Left ventricle myocardium inferior (tissue), 1 donor: ENCODE measurements around the gene ZNF630. TPM values are rescaled to one million over a fixed set of nuclear protein-coding genes. Genes with fewer than 3 reads are reported as not detected.
"Not testable (repeated sequence)": the region's sequence is repeated elsewhere in the genome, so short reads cannot be mapped to it uniquely, and the experiment has no call there.

Source experiments
- DNase-seq: peaks from one replicate; pipeline ENCODE4 v3.0.0-alpha.2; 2020
- H3K27ac ChIP-seq: fragments of 200-600 bp; replicated peaks from 2 replicates; pipeline ENCODE4 v1.8.0; 2021
- H3K27me3 ChIP-seq: fragments of 200-600 bp; 2 replicates; pipeline ENCODE4 v1.8.0; 2021; ENCODE audit warnings: low read depth
- H3K36me3 ChIP-seq: fragments of 200-600 bp; 2 replicates; pipeline ENCODE4 v1.8.0; 2021
- H3K4me1 ChIP-seq: fragments of 200-600 bp; 2 replicates; pipeline ENCODE4 v1.8.0; 2021
- H3K4me3 ChIP-seq: fragments of 200-600 bp; 2 replicates; pipeline ENCODE4 v1.8.0; 2021; ENCODE audit warnings: mild to moderate bottlenecking, moderate library complexity
- H3K9me3 ChIP-seq: fragments of 200-600 bp; replicated peaks from 2 replicates; pipeline ENCODE4 v1.8.0; 2021
- CTCF ChIP-seq: fragments of 200-600 bp; IDR thresholded peaks from 2 replicates; pipeline ENCODE4 v1.8.0; 2021; ENCODE audit warnings: antibody characterized with exemption, mild to moderate bottlenecking, borderline replicate concordance
- intact Hi-C: fragments of 100-400 bp; cut with micrococcal nuclease; formaldehyde crosslinking; loops from one replicate; pipeline ENCODE4 v1.11.0; 2022
- total RNA-seq: library from RNA; stranded (reverse); fragmentation: NEBNext Ultra II Directional; extraction: Animal tissue kit (Norgen Biotek cat#: 25700); gene quantifications from one replicate; pipeline ENCODE4 v1.2.1, GENCODE V29; 2021
- donor health status: DM: no; HTN: yes; CAD: no; lungs with severe emphysema.

ZNF630 gene
- total RNA-seq, 1 donor from 2014 or later, result 3.2 TPM

GRCh38 chrX:48025561-48025960 is 45.9 kb downstream of the ZNF630 start:
- DNase-seq, result no peak
- Histone ChIP-seq H3K4me3 (no peak overlapping the region), H3K36me3 (no peaks in the 10 kb centered on the region), H3K9me3 (no peaks in the 10 kb centered on the region), H3K27ac (peak overlapping the region; percentile 59), H3K27me3 (no peaks in the 10 kb centered on the region), H3K4me1 (peaks cover 9% of the 10 kb centered on the region)
- TF ChIP-seq CTCF, result peak; percentile 63
- intact Hi-C loops, result loop anchor here (10.0 kb wide), 1 partner anchor 191 kb away; the partner anchor contains the start of gene ZNF81

- Histone ChIP-seq H3K4me3 (no peak overlapping the region), H3K36me3 (no peaks in the 10 kb centered on the region), H3K27ac (no peak overlapping the region), H3K9me3 (no peaks in the 10 kb centered on the region), H3K4me1 (peaks cover 9% of the 10 kb centered on the region), H3K27me3 (no peaks in the 10 kb centered on the region)
- DNase-seq, result no peak
- intact Hi-C loops, result loop anchor here (10.0 kb wide), 1 partner anchor 188 kb away; the partner anchor contains the start of gene ZNF81
- no peak for TF ChIP-seq CTCF
Measured at GRCh38 chrX:48022738-48023137, 48.7 kb downstream of the ZNF630 start.

GRCh38 chrX:48022100-48022499 is 49.3 kb downstream of the ZNF630 start:
- H3K4me1 ChIP-seq, result peaks cover 9% of the 10 kb centered on the region
- H3K36me3 ChIP-seq, result no peaks in the 10 kb centered on the region
- TF ChIP-seq CTCF, result no peak
- H3K27ac ChIP-seq, result peak overlapping the region; percentile 94
- intact Hi-C loops, result loop anchor here (10.0 kb wide), 1 partner anchor 187 kb away; the partner anchor contains the start of gene ZNF81
- no peaks in the 10 kb centered on the region for H3K9me3 ChIP-seq
- H3K27me3 ChIP-seq, result no peaks in the 10 kb centered on the region
- DNase-seq, result no peak
- H3K4me3 ChIP-seq, result peak overlapping the region; percentile 69

GRCh38 chrX:48021026-48021900 is 50.2 kb downstream of the ZNF630 start:
- TF ChIP-seq CTCF, result no peak
- Histone ChIP-seq H3K4me3 (peak overlapping the region; percentile 69), H3K4me1 (peaks cover 5% of the 10 kb centered on the region), H3K9me3 (no peaks in the 10 kb centered on the region), H3K27ac (peak overlapping the region; percentile 94), H3K36me3 (no peaks in the 10 kb centered on the region), H3K27me3 (no peaks in the 10 kb centered on the region)
- peak; percentile 80 for DNase-seq
- intact Hi-C loops, result loop anchor here (10.0 kb wide), 1 partner anchor 186 kb away; the partner anchor contains the start of gene ZNF81

GRCh38 chrX:48020472-48020871 is 51.0 kb downstream of the ZNF630 start:
- not testable (repeated sequence) for H3K4me1 ChIP-seq, H3K36me3 ChIP-seq, H3K27me3 ChIP-seq, DNase-seq, H3K9me3 ChIP-seq
- Histone ChIP-seq H3K4me3 (peak overlapping the region; percentile 69), H3K27ac (peak overlapping the region; percentile 94)
- intact Hi-C loops, result loop anchor here (10.0 kb wide), 1 partner anchor 186 kb away; the partner anchor contains the start of gene ZNF81

GRCh38 chrX:48019892-48020291 is 51.5 kb downstream of the ZNF630 start:
- H3K27me3 ChIP-seq, H3K36me3 ChIP-seq, H3K4me1 ChIP-seq, H3K27ac ChIP-seq, H3K9me3 ChIP-seq, H3K4me3 ChIP-seq, DNase-seq: not testable (repeated sequence)
- intact Hi-C loops, result loop anchor here (10.0 kb wide), 1 partner anchor 185 kb away; the partner anchor contains the start of gene ZNF81

GRCh38 chrX:48016583-48017310 is 54.7 kb downstream of the ZNF630 start:
- H3K4me1 ChIP-seq, DNase-seq, intact Hi-C loops: not testable (repeated sequence)

GRCh38 chrX:48009445-48009960 is 61.9 kb downstream of the ZNF630 start:
- H3K27me3 ChIP-seq, result not testable (repeated sequence)

More at GRCh38 chrX:48016583-48017310, 54.7 kb downstream of the ZNF630 start:
- H3K9me3 ChIP-seq, H3K36me3 ChIP-seq, H3K4me3 ChIP-seq, H3K27ac ChIP-seq, H3K27me3 ChIP-seq: not testable (repeated sequence)

More at GRCh38 chrX:48009445-48009960, 61.9 kb downstream of the ZNF630 start:
- H3K4me3 ChIP-seq, intact Hi-C loops, H3K36me3 ChIP-seq, H3K4me1 ChIP-seq, DNase-seq, H3K9me3 ChIP-seq, H3K27ac ChIP-seq: not testable (repeated sequence)
